Measurements from ENCODE around the gene ZNF619.

DNA sequence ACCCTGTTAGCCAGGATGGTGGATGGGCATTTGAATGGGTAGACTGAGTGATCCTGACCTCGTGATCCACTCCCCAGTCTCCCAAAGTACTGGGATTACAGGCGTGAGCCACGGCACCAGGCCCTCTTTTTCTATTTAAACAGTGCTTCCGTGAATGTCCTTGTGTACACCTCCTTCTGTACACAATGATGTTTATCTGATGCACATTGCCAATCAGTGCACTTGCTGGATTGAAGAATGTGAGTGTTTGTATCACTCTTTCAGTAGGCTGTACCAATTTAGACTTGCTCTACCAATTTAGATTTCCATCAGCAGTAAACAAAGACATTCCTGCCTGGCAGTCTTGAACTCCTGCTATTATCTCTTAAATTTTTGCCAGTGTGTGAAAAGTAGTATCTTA is 8.9 kb upstream of the ZNF619 start:
- TF ChIP-seq, protein P1, sequence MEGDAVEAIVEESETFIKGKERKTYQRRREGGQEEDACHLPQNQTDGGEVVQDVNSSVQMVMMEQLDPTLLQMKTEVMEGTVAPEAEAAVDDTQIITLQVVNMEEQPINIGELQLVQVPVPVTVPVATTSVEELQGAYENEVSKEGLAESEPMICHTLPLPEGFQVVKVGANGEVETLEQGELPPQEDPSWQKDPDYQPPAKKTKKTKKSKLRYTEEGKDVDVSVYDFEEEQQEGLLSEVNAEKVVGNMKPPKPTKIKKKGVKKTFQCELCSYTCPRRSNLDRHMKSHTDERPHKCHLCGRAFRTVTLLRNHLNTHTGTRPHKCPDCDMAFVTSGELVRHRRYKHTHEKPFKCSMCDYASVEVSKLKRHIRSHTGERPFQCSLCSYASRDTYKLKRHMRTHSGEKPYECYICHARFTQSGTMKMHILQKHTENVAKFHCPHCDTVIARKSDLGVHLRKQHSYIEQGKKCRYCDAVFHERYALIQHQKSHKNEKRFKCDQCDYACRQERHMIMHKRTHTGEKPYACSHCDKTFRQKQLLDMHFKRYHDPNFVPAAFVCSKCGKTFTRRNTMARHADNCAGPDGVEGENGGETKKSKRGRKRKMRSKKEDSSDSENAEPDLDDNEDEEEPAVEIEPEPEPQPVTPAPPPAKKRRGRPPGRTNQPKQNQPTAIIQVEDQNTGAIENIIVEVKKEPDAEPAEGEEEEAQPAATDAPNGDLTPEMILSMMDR (IDR thresholded peaks at IDR 0.05): no peak
- TF ChIP-seq POLR2A (IDR thresholded peaks at IDR 0.05): no peak

Measured in thyroid gland (tissue), 4 donors.